Liver (tissue), 1 donor: ENCODE results near the gene FAU.

ENCODE experiments used
- YY1 ChIP-seq: IDR thresholded peaks from 2 replicates; pipeline ENCODE4 v1.6.1; 2016; ENCODE audit warnings: antibody characterized with exemption, mild to moderate bottlenecking
- TF ChIP-seq, protein P1 (sequence below): IDR thresholded peaks from 2 replicates; pipeline ENCODE4 v1.6.1; 2016; ENCODE audit warnings: antibody characterized with exemption, mild to moderate bottlenecking

DNA sequence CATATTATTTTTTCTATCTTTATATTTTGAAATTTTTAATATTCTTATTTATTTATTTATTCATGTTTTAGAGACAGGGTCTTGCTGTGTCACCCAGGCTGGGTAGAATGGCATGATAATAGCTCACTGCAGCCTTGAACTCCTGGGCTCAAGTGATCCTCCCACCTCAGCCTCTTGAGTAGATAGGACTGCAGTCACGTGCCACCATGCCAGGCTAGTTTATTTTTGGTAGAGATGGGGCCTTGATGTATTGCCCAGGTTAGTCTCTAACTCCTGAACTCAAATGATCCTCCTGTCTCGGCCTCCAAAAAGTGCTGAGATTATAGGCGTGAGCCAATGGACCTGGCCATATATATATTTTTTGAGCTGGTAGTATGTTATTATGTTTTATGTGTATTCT lies 45.7 kb upstream of the FAU start:
- TF ChIP-seq, protein P1, sequence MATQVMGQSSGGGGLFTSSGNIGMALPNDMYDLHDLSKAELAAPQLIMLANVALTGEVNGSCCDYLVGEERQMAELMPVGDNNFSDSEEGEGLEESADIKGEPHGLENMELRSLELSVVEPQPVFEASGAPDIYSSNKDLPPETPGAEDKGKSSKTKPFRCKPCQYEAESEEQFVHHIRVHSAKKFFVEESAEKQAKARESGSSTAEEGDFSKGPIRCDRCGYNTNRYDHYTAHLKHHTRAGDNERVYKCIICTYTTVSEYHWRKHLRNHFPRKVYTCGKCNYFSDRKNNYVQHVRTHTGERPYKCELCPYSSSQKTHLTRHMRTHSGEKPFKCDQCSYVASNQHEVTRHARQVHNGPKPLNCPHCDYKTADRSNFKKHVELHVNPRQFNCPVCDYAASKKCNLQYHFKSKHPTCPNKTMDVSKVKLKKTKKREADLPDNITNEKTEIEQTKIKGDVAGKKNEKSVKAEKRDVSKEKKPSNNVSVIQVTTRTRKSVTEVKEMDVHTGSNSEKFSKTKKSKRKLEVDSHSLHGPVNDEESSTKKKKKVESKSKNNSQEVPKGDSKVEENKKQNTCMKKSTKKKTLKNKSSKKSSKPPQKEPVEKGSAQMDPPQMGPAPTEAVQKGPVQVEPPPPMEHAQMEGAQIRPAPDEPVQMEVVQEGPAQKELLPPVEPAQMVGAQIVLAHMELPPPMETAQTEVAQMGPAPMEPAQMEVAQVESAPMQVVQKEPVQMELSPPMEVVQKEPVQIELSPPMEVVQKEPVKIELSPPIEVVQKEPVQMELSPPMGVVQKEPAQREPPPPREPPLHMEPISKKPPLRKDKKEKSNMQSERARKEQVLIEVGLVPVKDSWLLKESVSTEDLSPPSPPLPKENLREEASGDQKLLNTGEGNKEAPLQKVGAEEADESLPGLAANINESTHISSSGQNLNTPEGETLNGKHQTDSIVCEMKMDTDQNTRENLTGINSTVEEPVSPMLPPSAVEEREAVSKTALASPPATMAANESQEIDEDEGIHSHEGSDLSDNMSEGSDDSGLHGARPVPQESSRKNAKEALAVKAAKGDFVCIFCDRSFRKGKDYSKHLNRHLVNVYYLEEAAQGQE = no peak
- TF ChIP-seq YY1 = no peak
